ENCODE data around the gene RGS7.

- TF ChIP-seq CTCF (IDR thresholded peaks at IDR 0.05; ENCODE audit: low read depth, low read length) (no peak), EZH2phosphoT487 (IDR thresholded peaks at IDR 0.05; ENCODE audit: low read depth) (no peak)
Observed at GRCh38 chr1:240935920-240936319, 421.1 kb downstream of the RGS7 start.

Measured in OCI-LY3 (cell line).